Sigmoid colon (tissue), 4 donors: ENCODE data around the gene TMEM235.

ENCODE experiments used
- CTCF ChIP-seq, 4 experiments: fragments of 450-650 bp in 3 of 4; fragments of 200-600 bp in 1 of 4; IDR thresholded peaks; one replicate each; pipeline ENCODE4 v1.5.1; 2016 to 2019; ENCODE audit warnings: antibody characterized with exemption in 4 of 4, mild to moderate bottlenecking in 3 of 4, moderate library complexity in 2 of 4
- EP300 ChIP-seq, 4 donors: sonication (generic); formaldehyde crosslinking; IDR thresholded peaks; one replicate each; pipeline ENCODE4 v1.6.1; 2017; ENCODE audit warnings: antibody characterized with exemption in 4 of 4
- POLR2A ChIP-seq, 2 donors: fragments of 450-650 bp; IDR thresholded peaks; one replicate each; pipeline ENCODE4 v1.6.1; 2016; ENCODE audit warnings: antibody characterized with exemption in 2 of 2, mild to moderate bottlenecking in 2 of 2, moderate library complexity in 2 of 2

DNA sequence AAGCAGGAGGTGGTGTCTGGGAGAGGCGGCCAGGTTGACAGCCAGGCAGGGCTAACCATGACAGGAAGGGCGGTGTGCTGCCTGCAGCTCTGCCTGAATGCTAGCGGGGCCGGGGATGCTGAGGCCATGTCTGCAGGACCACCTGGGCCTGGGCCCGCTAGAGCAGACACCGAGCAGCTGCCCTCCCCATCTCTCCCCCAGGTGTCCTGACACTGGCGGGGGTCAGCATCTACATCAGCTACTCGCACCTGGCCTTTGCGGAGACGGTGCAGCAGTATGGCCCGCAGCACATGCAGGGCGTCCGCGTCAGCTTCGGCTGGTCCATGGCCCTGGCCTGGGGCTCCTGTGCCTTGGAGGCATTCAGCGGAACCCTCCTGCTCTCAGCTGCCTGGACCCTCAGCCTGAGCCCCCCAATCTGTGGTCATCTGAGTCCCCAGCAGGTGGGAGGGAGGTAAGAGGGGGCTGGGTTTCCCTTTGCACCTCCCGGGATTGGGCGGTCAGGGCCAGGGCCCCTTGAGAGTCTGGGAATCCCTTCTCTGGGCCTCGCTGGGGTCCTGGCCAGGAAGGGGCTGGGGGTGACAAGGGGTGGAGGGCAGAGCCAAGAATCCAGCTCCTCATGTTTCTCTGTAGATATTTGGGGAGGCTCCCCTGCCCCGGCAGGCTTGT lies 7.5 kb downstream of the TMEM235 start:
- TF ChIP-seq CTCF (IDR thresholded peaks at IDR 0.05) (no peak), POLR2A (IDR thresholded peaks at IDR 0.05) (no peak), EP300 (IDR thresholded peaks at IDR 0.05) (no peak)
